HepG2 (cell line): ENCODE measurements around the gene CBX6. TPM values are rescaled to one million over a fixed set of nuclear protein-coding genes. Genes with fewer than 3 reads are reported as not detected.
A peak's percentile ranks its signal among the peaks of the same experiment; 100 is the strongest.

Experiments used
- BRCA1 ChIP-seq: sonication (generic); formaldehyde crosslinking; IDR thresholded peaks from 2 replicates; pipeline ENCODE4 v1.4.0; 2020; ENCODE audit warnings: missing genetic modification reagents
- DR1 ChIP-seq: sonication (generic); formaldehyde crosslinking; IDR thresholded peaks from 2 replicates; pipeline ENCODE4 v1.8.0; 2021; ENCODE audit warnings: mild to moderate bottlenecking, missing genetic modification reagents, inconsistent platforms
- FOXP4 ChIP-seq: sonication (generic); formaldehyde crosslinking; IDR thresholded peaks from 2 replicates; pipeline ENCODE4 v1.4.0; 2020; ENCODE audit warnings: missing genetic modification reagents
- GABPB1 ChIP-seq: IDR thresholded peaks from 2 replicates; pipeline ENCODE4 v1.6.1; 2016; ENCODE audit warnings: mild to moderate bottlenecking, missing genetic modification reagents, moderate library complexity, missing compliant biosample characterization
- GTF3A ChIP-seq: sonication (generic); formaldehyde crosslinking; conservative IDR thresholded peaks from 2 replicates; pipeline ENCODE4 v1.4.0; 2020; ENCODE audit warnings: mild to moderate bottlenecking, missing genetic modification reagents
- HES4 ChIP-seq: sonication (generic); formaldehyde crosslinking; IDR thresholded peaks from 2 replicates; pipeline ENCODE4 v1.9.0; 2021; ENCODE audit warnings: mild to moderate bottlenecking, missing genetic modification reagents, borderline replicate concordance
- KDM2A ChIP-seq: sonication (generic); formaldehyde crosslinking; IDR thresholded peaks from 2 replicates; pipeline ENCODE4 v1.4.0; 2020; ENCODE audit warnings: low read depth, missing genetic modification reagents, borderline replicate concordance
- LBX2 ChIP-seq: sonication (generic); formaldehyde crosslinking; IDR thresholded peaks from 2 replicates; pipeline ENCODE4 v1.5.0; 2020; ENCODE audit warnings: missing genetic modification reagents, mild to moderate bottlenecking, borderline replicate concordance
- NFYB ChIP-seq: sonication (generic); formaldehyde crosslinking; IDR thresholded peaks from 2 replicates; pipeline ENCODE4 v1.4.0; 2020; ENCODE audit warnings: missing genetic modification reagents
- PHF8 ChIP-seq: sonication (generic); formaldehyde crosslinking; IDR thresholded peaks from 2 replicates; pipeline ENCODE4 v1.5.0; 2020; ENCODE audit warnings: missing genetic modification reagents
- RARA ChIP-seq: IDR thresholded peaks from 2 replicates; pipeline ENCODE4 v1.6.1; 2016; ENCODE audit warnings: missing genetic modification reagents, missing compliant biosample characterization
- SKI ChIP-seq: fragments of 450-650 bp; IDR thresholded peaks from one replicate; pipeline ENCODE4 v1.6.1; 2018; ENCODE audit warnings: mild to moderate bottlenecking; ENCODE audit not compliant: partially characterized antibody
- SYNCRIP ChIP-seq: fragments of 200-400 bp; formaldehyde crosslinking; IDR thresholded peaks from 2 replicates; pipeline ENCODE4 v1.6.1; 2018; ENCODE audit warnings: mild to moderate bottlenecking, low read depth, low read length; ENCODE audit not compliant: insufficient read depth
- THAP9 ChIP-seq: sonication (generic); formaldehyde crosslinking; IDR thresholded peaks from 2 replicates; pipeline ENCODE4; 2020; ENCODE audit warnings: missing genetic modification reagents, mild to moderate bottlenecking, borderline replicate concordance
- U2AF1 ChIP-seq: fragments of 200-400 bp; formaldehyde crosslinking; optimal IDR thresholded peaks from 2 replicates; pipeline ENCODE3; 2017; ENCODE audit warnings: mild to moderate bottlenecking, low read depth, low read length
- ZC3H4 ChIP-seq: sonication (generic); formaldehyde crosslinking; IDR thresholded peaks from 2 replicates; pipeline ENCODE4 v1.4.0; 2020; ENCODE audit warnings: missing genetic modification reagents, borderline replicate concordance
- ZFX ChIP-seq: sonication (generic); formaldehyde crosslinking; IDR thresholded peaks from 2 replicates; pipeline ENCODE4 v1.4.0; 2020; ENCODE audit warnings: mild to moderate bottlenecking, low read depth, missing genetic modification reagents, moderate library complexity
- ZNF3 ChIP-seq: IDR thresholded peaks from 2 replicates; pipeline ENCODE4 v1.7.0; 2017; ENCODE audit warnings: inconsistent platforms
- ZNF431 ChIP-seq: sonication (generic); formaldehyde crosslinking; IDR thresholded peaks from 2 replicates; pipeline ENCODE4 v1.9.0; 2022; ENCODE audit warnings: missing genetic modification reagents, low read depth, mild to moderate bottlenecking, borderline replicate concordance
- ZNF619 ChIP-seq: sonication (generic); formaldehyde crosslinking; IDR thresholded peaks from 2 replicates; pipeline ENCODE4 v1.4.0; 2020; ENCODE audit warnings: mild to moderate bottlenecking, missing genetic modification reagents
- ZNF740 ChIP-seq: sonication (generic); formaldehyde crosslinking; IDR thresholded peaks from 2 replicates; pipeline ENCODE4 v1.4.0; 2020; ENCODE audit warnings: missing genetic modification reagents
- ZSCAN9 ChIP-seq: IDR thresholded peaks from 2 replicates; pipeline ENCODE4 v1.6.1; 2016; ENCODE audit warnings: borderline replicate concordance
- polyA plus RNA-seq, 8 experiments: library from polyadenylated mRNA; depleted of rRNA in 3 of 8; stranded (reverse) in 7 of 8; unstranded in 1 of 8; fragments of >200 nt; fragmentation: Illumina TruSeq in 4 of 8; extraction: Trizol in 4 of 8; gene quantifications; 2 replicates each; pipeline versions ENCODE4 v1.2.1 to v1.2.3, GENCODE V29; 2011 to 2016; ENCODE audit warnings: low read depth in 4 of 8, missing spikeins in 1 of 8, mixed read lengths in 1 of 8; ENCODE audit not compliant: insufficient read depth in 1 of 8
- total RNA-seq, 5 experiments: library from RNA; depleted of rRNA; stranded (reverse); fragments of >200 nt; fragmentation: Illumina TruSeq; extraction: Trizol; gene quantifications; 2 replicates each; pipeline ENCODE4 v1.2.3, GENCODE V29; 2016; ENCODE audit warnings: low read depth in 1 of 5

CBX6 gene
- total and polyA plus RNA-seq, 2 of the 13 experiments (the other 11 are each of a cell fraction or from before 2014, with no cell fraction given): 1.7 to 6.5 TPM

GRCh38 chr22:38871360-38872171, 450 bp downstream of the CBX6 start (continued):
- no peak for TF ChIP-seq LBX2
- no peak for TF ChIP-seq SYNCRIP
- peak; percentile 45; the same call in 1 of the 2 replicates for TF ChIP-seq GABPB1 (CRISPR knock-in tag)
- no peak for TF ChIP-seq ZNF619 (CRISPR knock-in tag)
- TF ChIP-seq RARA (CRISPR knock-in tag): no peak
- TF ChIP-seq ZNF3 (CRISPR knock-in tag): no peak
- peak; percentile 38; the same call in 1 of the 2 replicates for TF ChIP-seq ZNF740
- TF ChIP-seq ZFX (CRISPR knock-in tag): peak; percentile 59
- TF ChIP-seq NFYB: no peak
- peak; percentile 71; the same call in 1 of the 2 replicates for TF ChIP-seq KDM2A (CRISPR knock-in tag)
- no peak for TF ChIP-seq THAP9 (CRISPR knock-in tag)
- TF ChIP-seq U2AF1: no peak
- TF ChIP-seq ZNF431 (CRISPR knock-in tag): no peak
- TF ChIP-seq ZSCAN9 (CRISPR knock-in tag): no peak
- TF ChIP-seq ZC3H4 (CRISPR knock-in tag): no peak
- TF ChIP-seq PHF8: peak; percentile 31; the same call in 1 of the 2 replicates
- TF ChIP-seq SKI: no peak
- 0 out of 2 replicates have a peak, but pooled peaks have one; percentile 70 for TF ChIP-seq HES4 (CRISPR knock-in tag)
- TF ChIP-seq DR1 (CRISPR knock-in tag): no peak
- TF ChIP-seq BRCA1 (CRISPR knock-in tag): no peak
- TF ChIP-seq GTF3A (CRISPR knock-in tag): no peak
- TF ChIP-seq FOXP4 (CRISPR knock-in tag): no peak
